H9 (cell line): ENCODE measurements around the gene STIMATE. TPM values are rescaled to one million over a fixed set of nuclear protein-coding genes. Genes with fewer than 3 reads are reported as not detected.

ENCODE experiments used
- DNase-seq: peaks from one replicate; pipeline ENCODE4 v3.0.0-alpha.2; 2017
- H2AFZ ChIP-seq: one replicate; pipeline ENCODE4 v1.6.1; 2013; ENCODE audit warnings: mild to moderate bottlenecking, low read length, control low read depth, moderate library complexity
- H2AK5ac ChIP-seq: 2 replicates; pipeline ENCODE4 v1.6.1; 2013; ENCODE audit warnings: low read length, control low read depth, mixed read lengths; ENCODE audit not compliant: insufficient read length
- H2BK120ac ChIP-seq: one replicate; pipeline ENCODE4 v1.6.1; 2013; ENCODE audit warnings: low read depth, mild to moderate bottlenecking, low read length, control low read depth, inconsistent platforms; ENCODE audit not compliant: poor library complexity, severe bottlenecking
- H2BK12ac ChIP-seq: 2 replicates; pipeline ENCODE4 v1.6.1; 2013; ENCODE audit warnings: low read length, control low read depth, mixed read lengths, low read depth; ENCODE audit not compliant: insufficient read length
- H2BK15ac ChIP-seq: 2 replicates; pipeline ENCODE4 v1.6.1; 2013; ENCODE audit warnings: low read depth, low read length, control low read depth
- H2BK20ac ChIP-seq: one replicate; pipeline ENCODE4 v1.6.1; 2013; ENCODE audit warnings: low read depth, mild to moderate bottlenecking, low read length, control low read depth, inconsistent platforms; ENCODE audit not compliant: poor library complexity, severe bottlenecking
- H2BK5ac ChIP-seq: 2 replicates; pipeline ENCODE4 v1.6.1; 2013; ENCODE audit warnings: low read length, control low read depth, mixed read lengths; ENCODE audit not compliant: insufficient read length
- H3K14ac ChIP-seq: 2 replicates; pipeline ENCODE4 v1.6.1; 2013; ENCODE audit warnings: low read length, control low read depth; ENCODE audit not compliant: insufficient read depth
- H3K18ac ChIP-seq: 2 replicates; pipeline ENCODE4 v1.6.1; 2013; ENCODE audit warnings: low read depth, mild to moderate bottlenecking, mixed read lengths, low read length, control low read depth; ENCODE audit not compliant: insufficient read length
- H3K23ac ChIP-seq: 2 replicates; pipeline ENCODE4 v1.6.1; 2013; ENCODE audit warnings: low read length, control low read depth, mixed read lengths, low read depth; ENCODE audit not compliant: insufficient read length
- H3K23me2 ChIP-seq: 2 replicates; pipeline ENCODE4 v1.6.1; 2013; ENCODE audit warnings: low read depth, mild to moderate bottlenecking, mixed read lengths, low read length, control low read depth; ENCODE audit not compliant: insufficient read length, poor library complexity, severe bottlenecking
- H3K27ac ChIP-seq: 2 replicates; pipeline ENCODE4 v1.5.1; 2013; ENCODE audit warnings: low read length, control low read depth, mixed read lengths, low read depth; ENCODE audit not compliant: insufficient read length
- H3K27me3 ChIP-seq: 2 replicates; pipeline ENCODE4 v1.6.1; 2013; ENCODE audit warnings: low read length, control low read depth, inconsistent platforms; ENCODE audit not compliant: insufficient read depth
- H3K4ac ChIP-seq: 2 replicates; pipeline ENCODE4 v1.6.1; 2013; ENCODE audit warnings: low read depth, mild to moderate bottlenecking, control low read depth, inconsistent platforms, low read length, moderate library complexity
- H3K4me1 ChIP-seq: 2 replicates; pipeline ENCODE4 v1.6.1; 2013; ENCODE audit warnings: low read length, control low read depth, inconsistent platforms; ENCODE audit not compliant: insufficient read depth
- H3K4me2 ChIP-seq: 2 replicates; pipeline ENCODE4 v1.6.1; 2013; ENCODE audit warnings: low read length, control low read depth, mixed read lengths; ENCODE audit not compliant: insufficient read length, insufficient read depth
- H3K56ac ChIP-seq: 2 replicates; pipeline ENCODE4 v1.6.1; 2013; ENCODE audit warnings: low read depth, mild to moderate bottlenecking, mixed read lengths, low read length, control low read depth; ENCODE audit not compliant: insufficient read length
- H3K79me1 ChIP-seq: 2 replicates; pipeline ENCODE4 v1.6.1; 2013; ENCODE audit warnings: low read depth, mild to moderate bottlenecking, moderate library complexity, low read length, control low read depth, inconsistent platforms; ENCODE audit not compliant: insufficient read depth, poor library complexity, severe bottlenecking
- H3K79me2 ChIP-seq: 2 replicates; pipeline ENCODE4 v1.6.1; 2013; ENCODE audit warnings: low read length, control low read depth, inconsistent platforms; ENCODE audit not compliant: insufficient read depth
- H3K9ac ChIP-seq: 2 replicates; pipeline ENCODE4 v1.6.1; 2013; ENCODE audit warnings: low read length, control low read depth, mixed read lengths; ENCODE audit not compliant: insufficient read length; ENCODE audit errors: extremely low read depth
- H3K9me3 ChIP-seq: one replicate; pipeline ENCODE4 v1.6.1; 2013; ENCODE audit warnings: low read depth, low read length, inconsistent platforms; ENCODE audit not compliant: control insufficient read depth
- H3T11ph ChIP-seq: one replicate; pipeline ENCODE4 v1.6.1; 2013; ENCODE audit warnings: mild to moderate bottlenecking, low read length, control low read depth, inconsistent platforms
- H4K20me1 ChIP-seq: one replicate; pipeline ENCODE4 v1.6.1; 2013; ENCODE audit not compliant: control insufficient read depth, insufficient read length, insufficient read depth
- H4K5ac ChIP-seq: 2 replicates; pipeline ENCODE4 v1.6.1; 2013; ENCODE audit warnings: low read depth, mild to moderate bottlenecking, mixed read lengths, low read length, control low read depth; ENCODE audit not compliant: insufficient read length
- H4K8ac ChIP-seq: replicated peaks from 2 replicates; pipeline ENCODE4 v1.6.1; 2013; ENCODE audit warnings: low read length, control low read depth, mixed read lengths, low read depth; ENCODE audit not compliant: insufficient read length
- H4K91ac ChIP-seq: 2 replicates; pipeline ENCODE4 v1.6.1; 2013; ENCODE audit warnings: low read depth, mild to moderate bottlenecking, moderate library complexity, mixed read lengths, low read length, control low read depth; ENCODE audit not compliant: insufficient read length
- H3K27ac Mint-ChIP-seq, 3 experiments: 2 replicates in 2 of 3; 3 replicates in 1 of 3; pipeline ENCODE4 v1.8.0; 2020 to 2021; ENCODE audit warnings: mixed read lengths in 3 of 3, mild to moderate bottlenecking in 1 of 3, moderate library complexity in 1 of 3
- H3K27me3 Mint-ChIP-seq: 2 replicates; pipeline ENCODE4 v1.8.0; 2021; ENCODE audit warnings: low read depth, mild to moderate bottlenecking, moderate library complexity, mixed read lengths
- H3K36me3 Mint-ChIP-seq, 3 experiments: 2 replicates in 2 of 3; 3 replicates in 1 of 3; pipeline ENCODE4 v1.8.0; 2020 to 2021; ENCODE audit warnings: low read depth in 3 of 3, mixed read lengths in 3 of 3; ENCODE audit not compliant: insufficient read depth in 1 of 3
- H3K4me1 Mint-ChIP-seq, 2 experiments: 2 replicates each; pipeline ENCODE4 v1.8.0; 2020; ENCODE audit warnings: mixed read lengths in 2 of 2
- H3K4me3 Mint-ChIP-seq, 2 experiments: 2 replicates in 1 of 2; 3 replicates in 1 of 2; pipeline ENCODE4 v1.8.0; 2020 to 2021; ENCODE audit warnings: mild to moderate bottlenecking in 2 of 2, mixed read lengths in 2 of 2, moderate library complexity in 1 of 2
- H3K9me3 Mint-ChIP-seq, 2 experiments: 2 replicates in 1 of 2; 3 replicates in 1 of 2; pipeline ENCODE4 v1.8.0; 2020; ENCODE audit warnings: mild to moderate bottlenecking in 2 of 2, mixed read lengths in 2 of 2, moderate library complexity in 1 of 2
- CTCF ChIP-seq: fragments of 200-600 bp; sonication (generic); conservative IDR thresholded peaks from 3 replicates; pipeline ENCODE4 v1.8.0; 2021; ENCODE audit warnings: antibody characterized with exemption, mild to moderate bottlenecking
- WGBS: extraction: QIAGEN DNeasy Blood & Tissue Kit; methylation state at CpG from one replicate; pipeline ENCODE4 v1.1.7; 2013; ENCODE audit warnings: missing lambda C conversion rate, low lambda C conversion rate, mixed read lengths; ENCODE audit not compliant: insufficient read length; ENCODE audit errors: extremely low coverage; 5-methylcytosine and 5-hydroxymethylcytosine counted together
- total RNA-seq: library from RNA; stranded (reverse); gene quantifications from 2 replicates; pipeline ENCODE4 v1.2.1, GENCODE V29; 2021

The STIMATE gene
- total RNA-seq, 1 experiment from 2014 or later: 25.6 TPM

DNA sequence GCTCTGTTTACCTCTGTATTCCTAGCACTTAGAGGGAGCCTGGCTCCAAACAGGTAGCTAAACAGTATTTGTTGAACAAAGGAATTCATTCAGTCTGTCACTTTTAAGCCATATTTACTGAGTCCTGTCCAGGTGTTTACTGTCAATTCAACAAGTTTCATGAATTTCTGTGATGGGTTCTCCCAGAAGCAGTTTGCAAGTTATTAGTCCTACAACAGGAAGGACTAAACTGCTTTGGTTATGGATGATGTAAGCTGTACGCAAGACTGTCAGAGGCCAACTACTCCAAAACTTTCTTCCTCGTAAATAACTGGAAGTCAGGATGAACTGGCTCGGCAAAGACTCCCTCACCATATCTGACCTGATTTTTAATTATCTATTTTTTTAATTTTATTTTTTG, 25.1 kb downstream of the STIMATE start:
- no peak for DNase-seq
- H2BK20ac ChIP-seq: no peak overlapping the region
- no peak overlapping the region for H2BK5ac ChIP-seq
- H3K4ac ChIP-seq: no peak overlapping the region
- H3K14ac ChIP-seq: no peak overlapping the region
- no peaks in the 10 kb centered on the region for H3K9me3 ChIP-seq
- no peak for TF ChIP-seq CTCF
- no peak overlapping the region for H4K91ac ChIP-seq
- no peak overlapping the region for H3T11ph ChIP-seq
- no peak overlapping the region for H2AK5ac ChIP-seq
- no peaks in the 10 kb centered on the region for H3K9me3 Mint-ChIP-seq
- H3K9ac ChIP-seq: no peak overlapping the region
- H3K4me1 ChIP-seq: no peaks in the 10 kb centered on the region; the same call in 1 of the 2 replicates
- no peaks in the 10 kb centered on the region for H3K79me1 ChIP-seq
- H3K18ac ChIP-seq: no peak overlapping the region
- H4K5ac ChIP-seq: no peak overlapping the region
- H3K4me2 ChIP-seq: no peak overlapping the region
- H3K27ac ChIP-seq: no peak overlapping the region
- no peak overlapping the region for H2AFZ ChIP-seq
- H3K36me3 Mint-ChIP-seq: no peaks in the 10 kb centered on the region
- H4K20me1 ChIP-seq: no peaks in the 10 kb centered on the region
- no peak overlapping the region; a peak in 1 of 7 replicates for H3K27ac Mint-ChIP-seq
- no peak overlapping the region for H2BK12ac ChIP-seq
- no peak overlapping the region for H4K8ac ChIP-seq
- no peaks in the 10 kb centered on the region for H3K27me3 ChIP-seq
- H3K79me2 ChIP-seq: peaks cover 3% of the 10 kb centered on the region; the same call in 1 of the 2 replicates
- no peak overlapping the region for H2BK15ac ChIP-seq
- no peak overlapping the region for H3K23ac ChIP-seq
- no peak overlapping the region for H3K56ac ChIP-seq
- H3K27me3 Mint-ChIP-seq: no peaks in the 10 kb centered on the region
- peaks cover 18 to 24% of the 10 kb centered on the region in 2 experiments for H3K4me1 Mint-ChIP-seq
- H2BK120ac ChIP-seq: no peak overlapping the region
- no peak overlapping the region for H3K4me3 Mint-ChIP-seq
- WGBS: no CpG with 5 or more reads among the region's 3 CpGs
- no peaks in the 10 kb centered on the region for H3K23me2 ChIP-seq
